B cell (primary cell): ENCODE results near the gene C1orf35. TPM values are rescaled to one million over a fixed set of nuclear protein-coding genes. Genes with fewer than 3 reads are reported as not detected.
A peak's percentile ranks its signal among the peaks of the same experiment; 100 is the strongest.

Experiments used
- ATAC-seq: fragments of 200-7000 bp; cut with Tn5 transposase; one replicate; pipeline ENCODE4 v1.10.0; 2021; ENCODE audit warnings: low read depth, mild to moderate bottlenecking, moderate number of reproducible peaks, moderate library complexity
- CTCF ChIA-PET: fragments of 350-600 bp; sonication (Branson Sonifier 250); formaldehyde crosslinking; loops from one replicate; lab custom pipeline; 2021; ENCODE audit warnings: antibody characterized with exemption, inconsistent platforms; lab: Charles Lee
- POLR2A ChIA-PET: fragments of 350-600 bp; sonication (Branson Sonifier 250); formaldehyde crosslinking; loops from one replicate; lab custom pipeline; 2021; ENCODE audit warnings: antibody characterized with exemption; lab: Charles Lee
- DNase-seq: peaks from one replicate; pipeline ENCODE4 v3.0.0; 2013
- H2AFZ ChIP-seq: 2 replicates; pipeline ENCODE4 v1.6.1; 2012; ENCODE audit warnings: mild to moderate bottlenecking, low read depth, low read length; ENCODE audit not compliant: insufficient read depth, poor library complexity, severe bottlenecking
- H3K27ac ChIP-seq, 2 donors: 1 replicate in 1 of 2; 2 replicates in 1 of 2; pipeline ENCODE4 v1.5.1; 2012 to 2013; ENCODE audit warnings: low read length in 2 of 2, mild to moderate bottlenecking in 2 of 2, moderate library complexity in 1 of 2
- H3K27me3 ChIP-seq, 4 experiments: fragments of 200-600 bp in 1 of 4; sonication (generic) in 1 of 4; replicated peaks in 1 of 4; 1 replicate in 2 of 4; 2 replicates in 2 of 4; pipeline versions ENCODE4 v1.6.1 to v1.7.0; 2013 to 2016; ENCODE audit warnings: low read length in 3 of 4, mild to moderate bottlenecking in 2 of 4, mixed read lengths in 1 of 4, moderate library complexity in 1 of 4; ENCODE audit not compliant: insufficient read depth in 4 of 4, control insufficient read depth in 3 of 4; ENCODE audit errors: control extremely low read depth in 1 of 4
- H3K36me3 ChIP-seq, 2 experiments: replicated peaks in 1 of 2; 1 replicate in 1 of 2; 2 replicates in 1 of 2; pipeline versions ENCODE4 v1.6.1 to v1.7.1; 2013; ENCODE audit warnings: low read length in 1 of 2; ENCODE audit not compliant: insufficient read depth in 2 of 2, control insufficient read depth in 1 of 2; ENCODE audit errors: control extremely low read depth in 1 of 2, extremely low read depth in 1 of 2
- H3K4me1 ChIP-seq, 2 donors: fragments of 200-600 bp in 1 of 2; sonication (generic) in 1 of 2; 1 replicate in 1 of 2; 2 replicates in 1 of 2; pipeline versions ENCODE4 v1.5.1 to v1.6.1; 2013 to 2017; ENCODE audit warnings: low read length in 2 of 2; ENCODE audit not compliant: control insufficient read depth in 2 of 2, insufficient read depth in 2 of 2
- H3K4me2 ChIP-seq: replicated peaks from 2 replicates; pipeline ENCODE3; 2012; ENCODE audit warnings: mild to moderate bottlenecking, low read depth, low read length; ENCODE audit not compliant: poor library complexity, severe bottlenecking
- H3K4me3 ChIP-seq, 5 experiments: fragments of 200-600 bp in 1 of 5; sonication (generic) in 1 of 5; 1 replicate in 3 of 5; 2 replicates in 2 of 5; pipeline versions ENCODE4 v1.5.1 to v1.7.0; 2011 to 2016; ENCODE audit warnings: low read length in 4 of 5, mild to moderate bottlenecking in 4 of 5, low read depth in 2 of 5, control low read depth in 1 of 5, moderate library complexity in 1 of 5; ENCODE audit not compliant: insufficient read depth in 1 of 5; ENCODE audit errors: control extremely low read depth in 1 of 5, extremely low read depth in 1 of 5
- H3K79me2 ChIP-seq: fragments of 200-600 bp; sonication (generic); one replicate; pipeline ENCODE4 v1.6.0; 2016; ENCODE audit warnings: low read length; ENCODE audit not compliant: control insufficient read depth, insufficient read depth
- H3K9ac ChIP-seq: fragments of 200-600 bp; sonication (generic); 2 replicates; pipeline ENCODE4 v1.6.1; 2017; ENCODE audit warnings: mild to moderate bottlenecking, low read length, moderate library complexity
- H3K9me3 ChIP-seq, 3 donors: one replicate each; pipeline versions ENCODE4 v1.6.1 to v1.7.1; 2013; ENCODE audit warnings: low read length in 2 of 3; ENCODE audit not compliant: control insufficient read depth in 2 of 3, insufficient read depth in 1 of 3; ENCODE audit errors: control extremely low read depth in 1 of 3
- H4K20me1 ChIP-seq: 2 replicates; pipeline ENCODE4 v1.6.0; 2012; ENCODE audit warnings: mild to moderate bottlenecking, low read length; ENCODE audit not compliant: insufficient read depth, control insufficient read depth, poor library complexity, severe bottlenecking
- H3K27ac Mint-ChIP-seq: one replicate; pipeline ENCODE4 v1.8.0; 2021; ENCODE audit warnings: mixed read lengths
- H3K27me3 Mint-ChIP-seq: one replicate; pipeline ENCODE4 v1.8.0; 2021; ENCODE audit warnings: mixed read lengths
- H3K4me1 Mint-ChIP-seq: one replicate; pipeline ENCODE4 v1.8.0; 2021; ENCODE audit warnings: mixed read lengths
- H3K4me3 Mint-ChIP-seq: one replicate; pipeline ENCODE4 v1.8.0; 2021; ENCODE audit warnings: mixed read lengths
- H3K9me3 Mint-ChIP-seq: one replicate; pipeline ENCODE4 v1.8.0; 2022; ENCODE audit warnings: mixed read lengths; ENCODE audit not compliant: insufficient read depth
- EZH2 ChIP-seq: IDR thresholded peaks from 2 replicates; pipeline ENCODE4 v1.6.1; 2012; ENCODE audit warnings: borderline replicate concordance, low read depth, mild to moderate bottlenecking, moderate library complexity, low read length; ENCODE audit not compliant: insufficient read depth, poor library complexity, severe bottlenecking
- WGBS: methylation state at CpG from one replicate; pipeline ENCODE4 v1.1.5; 2013; ENCODE audit warnings: missing lambda C conversion rate; ENCODE audit not compliant: insufficient coverage; 5-methylcytosine and 5-hydroxymethylcytosine counted together
- intact Hi-C: fragments of 100-400 bp; cut with micrococcal nuclease; formaldehyde crosslinking; loops from one replicate; pipeline ENCODE4 v1.10.0; 2022
- polyA plus RNA-seq: library from polyadenylated mRNA; depleted of rRNA; stranded (reverse); fragments of >200 nt; gene quantifications from 2 replicates; pipeline ENCODE4 v1.2.3, GENCODE V29; 2012
- total RNA-seq, 2 donors: library from RNA; stranded (reverse); fragments of 120-200 nt in 1 of 2; gene quantifications; 1 replicate in 1 of 2; 2 replicates in 1 of 2; pipeline versions ENCODE4 v1.2.3 to v1.2.4, GENCODE V29; 2013 to 2022
- TF ChIP-seq, protein P1 (sequence below): fragments of 200-600 bp; IDR thresholded peaks from one replicate; pipeline ENCODE4 v1.8.0; 2022; ENCODE audit warnings: antibody characterized with exemption, mild to moderate bottlenecking

The C1orf35 gene
- total and polyA plus RNA-seq, 2 donors (not counting 1 experiment from before 2014, with no cell fraction given) = 24.1 to 41.0 TPM

DNA sequence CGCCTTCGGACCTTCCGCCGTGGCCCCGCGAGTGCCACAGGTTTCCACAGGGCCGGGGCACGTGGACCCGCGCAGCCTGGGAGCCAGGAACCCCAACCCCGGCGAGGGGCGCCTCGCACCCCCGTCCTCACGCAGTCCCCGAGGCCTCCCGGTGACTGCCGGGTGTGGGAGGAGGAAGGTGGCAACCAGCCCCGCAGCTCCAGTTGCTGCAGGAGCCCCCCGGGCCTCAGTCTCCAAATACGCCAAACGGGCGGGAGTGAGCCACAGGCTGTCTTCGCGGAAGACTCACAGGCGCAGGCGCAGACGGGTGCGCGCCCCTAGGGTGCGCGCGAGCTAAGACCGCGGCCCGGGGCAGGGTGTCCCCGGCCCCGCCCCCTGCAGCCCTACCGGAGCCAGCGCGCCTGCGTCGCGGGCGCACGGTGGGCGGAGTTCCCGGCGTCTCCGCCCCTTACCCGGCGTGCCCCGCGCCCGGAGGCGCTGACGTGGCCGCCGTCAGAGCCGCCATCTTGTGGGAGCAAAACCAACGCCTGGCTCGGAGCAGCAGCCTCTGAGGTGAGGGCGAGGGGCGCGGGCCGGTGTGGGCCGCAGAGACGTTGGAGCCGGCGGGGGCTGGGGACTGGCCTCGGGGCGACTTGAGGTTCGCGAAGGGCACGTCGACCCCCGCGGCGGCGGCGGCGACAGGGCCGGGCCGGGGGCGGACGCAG is 20.8 kb downstream of the C1orf35 start, which contains the start of gene ARF1:
ARF1 (plus strand) TSS at position 495 of the 704 bp plus-strand sequence. CDS start 14,407 bp downstream, outside the sequence.
- H3K4me3 ChIP-seq = peak within 1 kb of the TSS; percentile 78 to 97 (median 91)
- POLR2A ChIA-PET = interaction anchor here (0.7 to 2.6 kb wide), 8 partner anchors 20 to 404 kb away, joined by 3 to 6 read pairs (median 4); partner anchors contain the start of genes GUK1, IBA57, MRPL55 and RNF187

More for the DNA sequence above, 20.8 kb downstream of the C1orf35 start, which contains the start of gene ARF1:
- intact Hi-C loops = loop anchor here (1.0 to 2.0 kb wide), 6 partner anchors 20 to 404 kb away; partner anchors contain the start of genes GUK1, JMJD4, MRPL55 and SNAP47
- Histone ChIP-seq H3K27me3 (no peaks in the 10 kb centered on the region), H3K9ac (peak within 1 kb of the TSS; percentile 93), H3K9me3 (no peaks in the 10 kb centered on the region), H3K36me3 (no peaks in the 10 kb centered on the region), H3K4me1 (peaks cover 44 to 51% of the 10 kb centered on the region in 2 donors), H3K27ac (peak within 1 kb of the TSS; percentile 78 to 96), H3K79me2 (peaks cover 76% of the 10 kb centered on the region), H2AFZ (peak within 1 kb of the TSS; percentile 98), H4K20me1 (peaks cover 52% of the 10 kb centered on the region), H3K4me2 (peak within 1 kb of the TSS; percentile 98)
- Mint-ChIP-seq H3K27ac (peak within 1 kb of the TSS; percentile 93), H3K9me3 (no peaks in the 10 kb centered on the region), H3K4me3 (peak within 1 kb of the TSS; percentile 94), H3K27me3 (no peaks in the 10 kb centered on the region), H3K4me1 (peaks cover 46% of the 10 kb centered on the region)
- CTCF ChIA-PET = interaction anchor here (1.0 to 1.6 kb wide), 2 partner anchors 28 to 56 kb away, joined by 3 to 5 read pairs; partner anchors contain the start of gene MRPL55
- ATAC-seq (peak; percentile 92), DNase-seq (peak; percentile 96)
- under 1% methylated on average over 84 of the region's 87 CpGs for WGBS
- no peak for TF ChIP-seq EZH2
- TF ChIP-seq, protein P1, sequence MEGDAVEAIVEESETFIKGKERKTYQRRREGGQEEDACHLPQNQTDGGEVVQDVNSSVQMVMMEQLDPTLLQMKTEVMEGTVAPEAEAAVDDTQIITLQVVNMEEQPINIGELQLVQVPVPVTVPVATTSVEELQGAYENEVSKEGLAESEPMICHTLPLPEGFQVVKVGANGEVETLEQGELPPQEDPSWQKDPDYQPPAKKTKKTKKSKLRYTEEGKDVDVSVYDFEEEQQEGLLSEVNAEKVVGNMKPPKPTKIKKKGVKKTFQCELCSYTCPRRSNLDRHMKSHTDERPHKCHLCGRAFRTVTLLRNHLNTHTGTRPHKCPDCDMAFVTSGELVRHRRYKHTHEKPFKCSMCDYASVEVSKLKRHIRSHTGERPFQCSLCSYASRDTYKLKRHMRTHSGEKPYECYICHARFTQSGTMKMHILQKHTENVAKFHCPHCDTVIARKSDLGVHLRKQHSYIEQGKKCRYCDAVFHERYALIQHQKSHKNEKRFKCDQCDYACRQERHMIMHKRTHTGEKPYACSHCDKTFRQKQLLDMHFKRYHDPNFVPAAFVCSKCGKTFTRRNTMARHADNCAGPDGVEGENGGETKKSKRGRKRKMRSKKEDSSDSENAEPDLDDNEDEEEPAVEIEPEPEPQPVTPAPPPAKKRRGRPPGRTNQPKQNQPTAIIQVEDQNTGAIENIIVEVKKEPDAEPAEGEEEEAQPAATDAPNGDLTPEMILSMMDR = no peak
